ENCODE data around the gene YTHDF1.

Gene YTHDF1

GRCh38 chr20:63178889-63179686 is 36.8 kb downstream of the YTHDF1 start:
- no peak overlapping the region for H3K4me3 ChIP-seq (ENCODE audit: control insufficient read depth, low read depth, low read length)
- TF ChIP-seq CTCF (IDR thresholded peaks at IDR 0.05; ENCODE audit: control insufficient read depth, insufficient read depth, low read depth, low read length, missing control alignments), result peak; percentile 45
- no peak for DNase-seq (ENCODE audit: low read depth)

GRCh38 chr20:63178446-63178820 is 37.5 kb downstream of the YTHDF1 start:
- TF ChIP-seq CTCF (IDR thresholded peaks at IDR 0.05; ENCODE audit: control insufficient read depth, insufficient read depth, low read depth, low read length, missing control alignments), result no peak
- no peak for DNase-seq (ENCODE audit: low read depth)
- H3K4me3 ChIP-seq (ENCODE audit: control insufficient read depth, low read depth, low read length), result no peak overlapping the region

GRCh38 chr20:63177785-63178445 is 38.0 kb downstream of the YTHDF1 start:
- no peak overlapping the region for H3K4me3 ChIP-seq (ENCODE audit: control insufficient read depth, low read depth, low read length)
- DNase-seq (ENCODE audit: low read depth), result no peak
- no peak for TF ChIP-seq CTCF (IDR thresholded peaks at IDR 0.05; ENCODE audit: control insufficient read depth, insufficient read depth, low read depth, low read length, missing control alignments)

- no peak for TF ChIP-seq CTCF (IDR thresholded peaks at IDR 0.05; ENCODE audit: control insufficient read depth, insufficient read depth, low read depth, low read length, missing control alignments)
- H3K4me3 ChIP-seq (ENCODE audit: control insufficient read depth, low read depth, low read length), result no peak overlapping the region
- no peak for DNase-seq (ENCODE audit: low read depth)
Observed at GRCh38 chr20:63177134-63177784, 38.7 kb downstream of the YTHDF1 start.

GRCh38 chr20:63176427-63177133 is 39.4 kb downstream of the YTHDF1 start:
- no peak for DNase-seq (ENCODE audit: low read depth)
- H3K4me3 ChIP-seq (ENCODE audit: control insufficient read depth, low read depth, low read length), result no peak overlapping the region
- no peak for TF ChIP-seq CTCF (IDR thresholded peaks at IDR 0.05; ENCODE audit: control insufficient read depth, insufficient read depth, low read depth, low read length, missing control alignments)

- no peak for TF ChIP-seq CTCF (IDR thresholded peaks at IDR 0.05; ENCODE audit: control insufficient read depth, insufficient read depth, low read depth, low read length, missing control alignments)
- DNase-seq (ENCODE audit: low read depth), result no peak
- no peak overlapping the region for H3K4me3 ChIP-seq (ENCODE audit: control insufficient read depth, low read depth, low read length)
Observed at GRCh38 chr20:63176034-63176426, 39.9 kb downstream of the YTHDF1 start.
